GM19395 (cell line): ENCODE results near the gene OTUD5.
"Not testable (repeated sequence)": the region's sequence is repeated elsewhere in the genome, so short reads cannot be mapped to it uniquely, and the experiment has no call there.

ENCODE experiments used
- ATAC-seq: cut with Tn5 transposase; IDR thresholded peaks from one replicate; pipeline ENCODE4 v1.9.1; 2021; ENCODE audit warnings: mild to moderate bottlenecking, moderate library complexity; ENCODE audit not compliant: unreplicated experiment

Gene OTUD5, protein sequence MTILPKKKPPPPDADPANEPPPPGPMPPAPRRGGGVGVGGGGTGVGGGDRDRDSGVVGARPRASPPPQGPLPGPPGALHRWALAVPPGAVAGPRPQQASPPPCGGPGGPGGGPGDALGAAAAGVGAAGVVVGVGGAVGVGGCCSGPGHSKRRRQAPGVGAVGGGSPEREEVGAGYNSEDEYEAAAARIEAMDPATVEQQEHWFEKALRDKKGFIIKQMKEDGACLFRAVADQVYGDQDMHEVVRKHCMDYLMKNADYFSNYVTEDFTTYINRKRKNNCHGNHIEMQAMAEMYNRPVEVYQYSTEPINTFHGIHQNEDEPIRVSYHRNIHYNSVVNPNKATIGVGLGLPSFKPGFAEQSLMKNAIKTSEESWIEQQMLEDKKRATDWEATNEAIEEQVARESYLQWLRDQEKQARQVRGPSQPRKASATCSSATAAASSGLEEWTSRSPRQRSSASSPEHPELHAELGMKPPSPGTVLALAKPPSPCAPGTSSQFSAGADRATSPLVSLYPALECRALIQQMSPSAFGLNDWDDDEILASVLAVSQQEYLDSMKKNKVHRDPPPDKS

GRCh38 chrX:48957477-48957826 is at the start of gene OTUD5:
Gene OTUD5, minus strand, starts transcription at chrX:48957607. Its CDS starts 37 bp downstream, at chrX:48957570.
- peak; percentile 42 for ATAC-seq

- ATAC-seq, result no peak
Measured at GRCh38 chrX:49003696-49004095, 46.3 kb upstream of the OTUD5 start.

DNA sequence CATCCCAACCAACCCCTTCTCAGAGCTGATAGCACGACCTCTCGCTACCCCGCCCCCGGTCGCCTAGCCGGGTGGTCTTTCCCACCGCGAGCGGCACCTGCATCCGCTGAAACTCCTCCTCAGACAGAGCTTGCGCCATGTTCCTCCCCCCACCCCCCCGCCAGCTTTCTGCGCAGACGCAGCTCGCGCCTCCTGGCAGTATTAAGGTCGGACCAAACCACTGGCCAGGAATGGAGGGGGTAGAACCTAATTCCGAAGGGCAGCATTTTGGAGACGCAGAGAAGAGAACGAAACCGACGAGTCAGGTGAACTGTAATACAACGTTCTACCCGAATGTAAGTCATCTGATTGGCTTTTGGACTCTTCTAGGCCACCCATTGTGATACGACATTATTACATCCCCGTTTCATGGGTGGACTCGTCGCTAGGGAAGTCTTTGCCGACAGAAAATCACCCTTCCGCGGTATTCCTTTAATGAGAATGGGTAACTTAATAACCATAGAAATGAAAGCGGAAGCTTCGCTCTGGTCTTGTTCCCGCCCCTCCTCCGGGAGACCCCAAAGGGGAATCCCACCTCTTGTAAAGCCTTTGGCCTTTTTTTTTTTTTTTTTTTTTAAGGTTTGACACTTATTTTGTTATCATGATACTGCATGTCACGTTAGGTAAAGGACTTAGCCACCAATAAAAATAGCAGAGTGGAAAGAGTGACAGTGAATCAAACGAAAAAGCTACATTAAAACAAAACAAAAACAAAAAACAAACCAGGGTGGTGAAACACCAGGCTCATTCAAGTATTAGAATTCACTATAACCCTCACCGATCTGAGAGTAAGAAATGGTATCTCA is 44.9 kb upstream of the OTUD5 start, which contains the start of gene GRIPAP1:
Gene GRIPAP1 (minus strand): TSS at position 174 of the 845 bp plus-strand sequence. CDS start 35 bp downstream, at position 139.
- ATAC-seq, result peak; percentile 75

DNA sequence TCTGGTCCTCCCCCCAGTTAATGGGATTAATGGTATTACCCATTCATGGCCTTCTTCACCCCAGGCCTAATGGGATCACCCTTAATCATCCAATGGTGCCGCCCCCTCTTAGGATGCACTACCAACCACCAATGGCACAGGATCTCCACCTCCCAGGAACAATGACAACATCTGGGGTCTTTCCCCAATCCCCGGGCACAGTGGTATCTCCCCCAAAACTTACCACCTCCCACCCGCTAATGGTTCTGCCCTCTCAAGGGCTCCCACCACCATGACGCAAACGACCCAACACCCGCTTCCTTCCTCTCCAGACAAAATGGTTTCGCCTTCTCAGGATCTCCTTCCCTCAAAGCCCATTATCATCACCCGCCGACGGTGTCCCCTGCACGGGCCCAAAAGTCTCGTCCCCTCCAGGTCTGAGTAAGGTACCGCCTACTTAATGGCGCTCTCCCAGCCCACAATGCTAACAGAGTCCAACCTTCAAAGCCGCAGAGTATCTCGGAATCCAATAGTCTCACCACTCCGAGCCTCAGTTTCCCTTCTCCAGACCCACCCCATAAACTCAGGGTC is 44.2 kb upstream of the OTUD5 start:
- ATAC-seq, result peak; percentile 43

DNA sequence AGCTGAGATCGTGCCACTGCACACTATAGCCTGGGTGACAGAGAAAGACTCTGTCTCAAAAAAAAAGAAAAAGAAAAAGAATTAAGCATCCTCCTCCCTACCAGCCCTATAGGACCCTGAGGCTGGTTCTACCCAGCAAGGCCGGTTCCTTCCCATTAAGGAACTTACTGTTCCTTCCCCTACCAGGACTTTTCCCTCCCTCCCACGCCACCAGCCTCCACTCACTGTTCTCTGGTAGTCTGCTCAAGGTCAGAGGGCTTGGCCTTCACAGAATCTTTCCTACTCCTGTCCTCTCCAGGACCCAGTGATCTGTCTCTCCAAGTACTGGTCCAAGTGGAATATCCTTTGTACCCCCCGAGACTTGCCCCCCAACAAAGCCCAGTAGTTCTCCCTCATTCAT is 43.2 kb upstream of the OTUD5 start:
- no peak for ATAC-seq

GRCh38 chrX:48999030-48999429 is 41.6 kb upstream of the OTUD5 start:
- no peak for ATAC-seq

DNA sequence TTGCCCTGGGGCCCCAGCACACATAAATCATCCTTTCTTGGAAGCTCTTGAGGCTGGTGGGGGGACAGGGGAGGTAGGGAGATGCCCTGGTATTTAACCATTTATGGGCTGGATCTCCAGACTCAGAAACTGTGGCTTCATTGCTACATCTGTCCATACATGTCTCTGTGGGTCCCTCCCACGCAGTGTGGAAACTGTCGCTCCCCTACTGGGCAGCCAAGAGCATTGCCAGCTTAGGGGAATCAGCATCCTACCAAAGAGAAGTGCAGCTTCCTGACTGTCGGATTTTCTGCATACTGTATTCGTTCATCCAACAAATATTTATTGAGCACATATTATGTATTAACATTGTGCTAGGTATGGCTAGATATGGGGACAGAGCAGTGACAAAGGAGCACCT is 41.0 kb upstream of the OTUD5 start:
- no peak for ATAC-seq

DNA sequence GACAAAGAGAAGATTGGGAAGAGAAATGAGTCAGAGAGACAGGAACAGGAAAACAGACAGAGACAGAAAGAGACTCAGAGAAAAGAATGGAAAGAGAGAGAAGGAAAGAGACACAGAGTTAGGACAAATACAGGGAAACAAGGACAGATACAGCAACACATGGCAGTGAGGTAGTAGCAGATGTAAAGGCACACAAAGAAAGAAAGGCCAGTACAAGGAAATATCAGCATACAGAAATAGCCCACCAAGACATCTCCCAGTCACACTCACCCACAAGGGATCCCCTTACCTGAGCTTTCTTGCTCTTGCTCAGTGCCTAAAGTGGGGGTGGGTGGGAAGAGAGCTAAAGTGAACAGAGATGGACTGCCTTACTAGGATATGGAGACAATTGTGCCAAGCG is 40.5 kb upstream of the OTUD5 start:
- ATAC-seq, result no peak

DNA sequence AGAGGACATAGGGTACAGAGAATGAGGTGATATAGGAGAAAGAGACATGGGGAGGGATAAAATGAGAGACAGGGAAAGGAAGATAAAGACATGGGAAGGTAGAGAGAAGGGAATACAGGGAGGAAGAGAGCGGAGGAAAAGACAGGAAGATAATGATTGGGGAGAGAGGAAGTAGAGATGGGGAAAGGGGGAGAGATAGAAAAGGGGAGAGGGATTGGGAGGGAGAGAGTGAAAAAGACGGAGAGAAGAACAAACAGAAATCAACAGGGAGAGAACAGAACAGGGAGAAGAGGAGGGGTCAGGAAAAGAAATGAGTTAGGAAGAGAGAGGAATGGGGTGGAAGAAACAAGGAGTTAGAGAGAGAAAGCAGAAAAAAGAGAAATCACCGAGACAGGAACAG is 40.0 kb upstream of the OTUD5 start:
- ATAC-seq, result no peak

DNA sequence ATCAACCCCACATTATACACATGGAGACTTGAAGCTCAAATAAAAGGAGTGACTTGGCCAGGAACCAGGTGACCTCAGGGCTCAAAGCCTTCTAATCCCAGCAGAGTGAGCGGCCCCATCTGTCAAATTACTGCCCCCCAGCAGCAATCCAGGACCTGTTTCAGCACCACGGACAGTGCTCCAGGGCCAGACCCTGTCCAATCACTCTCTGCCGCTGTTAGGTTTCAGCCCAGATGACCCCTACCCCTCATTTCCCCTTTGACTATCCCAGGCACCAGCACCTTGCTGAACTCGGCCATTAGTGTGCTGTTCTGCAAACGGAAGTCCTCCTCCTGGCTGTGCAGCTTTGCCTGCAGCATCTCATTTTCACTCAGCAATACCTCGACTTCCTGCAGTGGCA is 39.6 kb upstream of the OTUD5 start:
- no peak for ATAC-seq

DNA sequence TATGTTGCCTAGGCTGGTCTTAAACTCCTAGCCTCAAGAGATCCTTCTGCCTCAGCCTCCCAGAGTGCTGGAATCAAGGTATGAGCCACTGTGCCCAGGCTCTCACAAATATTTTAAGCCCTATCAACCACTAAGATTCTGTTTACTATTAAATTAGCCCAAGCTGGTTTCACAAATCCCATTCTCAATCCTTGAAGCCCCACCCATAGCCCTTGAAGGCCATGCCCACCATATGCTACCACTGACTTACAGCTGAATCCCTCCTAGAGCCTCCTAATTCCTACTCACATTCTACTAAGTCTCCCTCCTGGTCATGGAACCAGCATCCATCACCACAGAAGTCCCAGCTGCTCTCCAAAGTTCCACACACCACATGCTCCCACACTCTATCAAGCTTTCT is 34.9 kb upstream of the OTUD5 start:
- no peak for ATAC-seq

DNA sequence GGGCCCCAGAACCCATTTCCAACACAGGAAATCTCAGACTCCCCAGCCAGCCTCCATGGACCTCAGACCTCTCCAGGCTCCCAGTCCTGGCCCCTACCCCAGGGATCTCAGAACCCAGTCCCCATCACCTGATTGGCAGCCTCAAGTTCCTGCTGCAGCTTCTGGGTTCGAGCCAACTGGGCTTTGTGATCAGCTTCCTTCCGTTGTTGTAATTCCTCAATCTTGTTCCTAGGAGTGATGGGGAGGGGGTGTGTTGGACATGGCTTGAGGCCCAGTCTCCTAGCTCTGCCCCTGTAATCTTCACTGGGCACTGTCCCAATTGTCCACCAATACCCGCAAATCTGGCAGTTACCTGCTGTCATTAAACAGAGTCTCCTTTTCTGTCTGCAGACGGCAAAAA is 32.1 kb upstream of the OTUD5 start:
- ATAC-seq, result no peak

DNA sequence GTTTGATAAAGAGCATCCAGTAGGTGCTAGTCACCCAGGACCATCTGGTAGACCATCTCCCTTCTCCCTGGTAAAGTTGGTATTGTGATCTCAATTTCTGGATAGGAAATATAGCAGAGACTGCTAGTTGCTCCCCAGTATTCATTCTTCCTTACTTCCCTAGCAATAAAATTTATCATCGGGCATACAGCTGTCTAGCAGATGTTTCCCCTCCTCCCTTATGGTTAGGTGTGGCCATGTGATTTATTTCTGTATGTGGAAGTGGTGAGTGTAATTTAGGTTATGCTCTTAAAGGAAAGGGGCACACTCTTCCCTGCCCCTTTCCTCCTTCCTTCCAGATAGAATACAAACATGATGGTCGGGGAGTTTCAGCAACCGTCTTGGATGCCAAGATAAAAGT is 26.5 kb upstream of the OTUD5 start:
- ATAC-seq, result no peak

DNA sequence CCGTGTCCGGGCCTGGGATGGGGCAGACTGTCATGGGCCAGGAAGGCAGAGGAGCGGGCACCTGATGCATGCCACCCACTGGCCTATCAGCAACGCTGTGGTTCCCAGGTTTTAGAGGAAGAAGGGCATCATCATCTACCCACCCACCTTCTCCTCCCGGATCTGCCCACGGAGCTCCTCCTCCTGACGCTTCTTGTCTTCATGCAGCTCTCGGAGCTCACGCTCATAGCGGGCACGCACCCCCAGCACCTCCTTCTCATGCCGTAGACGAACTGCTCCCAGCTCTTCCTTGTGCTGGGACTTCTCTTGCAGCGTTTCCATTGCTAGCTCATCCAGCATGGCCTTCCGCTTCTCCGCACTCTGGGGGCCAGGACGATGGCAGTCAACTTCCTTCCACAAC is 25.7 kb upstream of the OTUD5 start:
- no peak for ATAC-seq

- no peak for ATAC-seq
Measured at GRCh38 chrX:48981178-48981577, 23.8 kb upstream of the OTUD5 start.

DNA sequence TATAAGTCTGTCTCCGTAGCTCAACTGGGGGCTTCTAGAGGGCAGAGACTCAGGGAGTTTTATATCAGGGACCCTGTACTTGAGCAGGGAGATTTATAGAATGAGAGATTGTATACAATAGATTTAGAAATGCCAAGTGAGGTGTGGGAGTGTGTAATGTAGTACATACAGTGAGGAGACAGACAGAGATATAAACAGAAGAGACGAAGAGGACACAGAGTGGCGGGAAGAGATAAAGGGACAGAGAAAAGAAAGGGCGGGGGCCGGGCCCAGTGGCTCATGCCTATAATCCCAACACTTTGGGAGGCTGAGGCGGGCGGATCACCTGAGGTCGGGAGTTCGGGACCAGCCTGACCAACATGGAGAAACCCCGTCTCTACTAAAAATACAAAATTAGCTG is 22.9 kb upstream of the OTUD5 start:
- ATAC-seq, result not testable (repeated sequence)

GRCh38 chrX:48978226-48978625 is 20.8 kb upstream of the OTUD5 start:
- ATAC-seq, result no peak

DNA sequence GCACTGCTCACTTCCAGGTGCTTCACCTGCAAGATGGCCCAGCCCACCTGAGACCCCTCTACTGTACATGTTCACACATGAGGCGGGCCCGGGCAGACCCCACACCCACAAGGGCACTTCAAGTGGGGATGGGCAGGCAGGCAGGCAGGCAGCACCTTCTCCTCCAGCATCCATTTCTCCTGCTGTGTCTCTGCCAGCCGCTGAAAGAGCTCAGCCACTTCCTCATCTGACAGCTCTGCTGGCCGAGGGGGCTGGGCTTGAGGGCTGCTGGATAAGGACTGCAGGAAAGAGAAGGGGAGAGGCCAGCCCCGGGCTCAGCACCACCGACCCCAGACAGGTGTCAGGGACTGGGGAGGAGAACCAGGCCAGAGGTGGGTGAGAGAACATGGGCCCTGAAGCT is 18.7 kb upstream of the OTUD5 start:
- ATAC-seq, result no peak

DNA sequence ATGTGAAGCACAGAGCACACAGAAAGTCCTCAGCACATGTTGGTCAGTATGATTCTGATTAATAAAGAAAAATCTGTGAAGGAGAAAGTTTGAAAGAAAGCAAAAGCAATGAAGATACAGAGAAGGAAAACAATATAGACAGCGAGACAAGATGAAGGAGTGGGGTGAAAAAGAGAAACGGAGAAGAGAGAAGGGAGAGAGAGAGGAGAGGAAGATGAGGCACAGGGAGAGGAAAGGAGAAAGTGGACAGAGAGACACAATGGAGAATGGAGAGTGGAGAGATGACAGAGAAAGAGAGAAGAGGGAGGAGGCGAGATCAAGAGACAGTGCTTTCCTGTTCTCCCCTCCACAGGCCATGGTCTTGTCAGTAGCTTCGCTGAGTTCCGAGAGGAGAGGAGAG is 18.1 kb upstream of the OTUD5 start:
- ATAC-seq, result no peak

- ATAC-seq, result no peak
Measured at GRCh38 chrX:48975041-48975440, 17.6 kb upstream of the OTUD5 start.

GRCh38 chrX:48974574-48974973 is 17.2 kb upstream of the OTUD5 start:
- no peak for ATAC-seq
